ENCODE measurements around the gene CREB3L2.

The CREB3L2 gene

DNA sequence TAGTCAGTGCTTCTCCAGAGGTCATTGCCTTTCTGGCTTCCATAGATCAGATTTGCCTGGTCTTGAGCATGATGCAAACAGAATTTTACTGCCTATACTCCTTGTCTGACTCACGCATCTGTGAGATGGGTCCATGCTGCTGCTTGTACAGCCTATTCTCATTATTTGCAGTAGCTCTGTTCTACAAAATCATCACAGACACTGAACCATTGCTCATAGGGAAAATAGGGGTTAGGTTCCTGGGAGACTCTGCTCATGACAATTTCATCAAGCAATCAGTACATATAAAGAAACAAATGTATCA is 7.4 kb upstream of the CREB3L2 start:
- no peak for DNase-seq

GRCh38 chr7:138008588-138009349 is 6.9 kb upstream of the CREB3L2 start:
- DNase-seq = peak; percentile 82

DNA sequence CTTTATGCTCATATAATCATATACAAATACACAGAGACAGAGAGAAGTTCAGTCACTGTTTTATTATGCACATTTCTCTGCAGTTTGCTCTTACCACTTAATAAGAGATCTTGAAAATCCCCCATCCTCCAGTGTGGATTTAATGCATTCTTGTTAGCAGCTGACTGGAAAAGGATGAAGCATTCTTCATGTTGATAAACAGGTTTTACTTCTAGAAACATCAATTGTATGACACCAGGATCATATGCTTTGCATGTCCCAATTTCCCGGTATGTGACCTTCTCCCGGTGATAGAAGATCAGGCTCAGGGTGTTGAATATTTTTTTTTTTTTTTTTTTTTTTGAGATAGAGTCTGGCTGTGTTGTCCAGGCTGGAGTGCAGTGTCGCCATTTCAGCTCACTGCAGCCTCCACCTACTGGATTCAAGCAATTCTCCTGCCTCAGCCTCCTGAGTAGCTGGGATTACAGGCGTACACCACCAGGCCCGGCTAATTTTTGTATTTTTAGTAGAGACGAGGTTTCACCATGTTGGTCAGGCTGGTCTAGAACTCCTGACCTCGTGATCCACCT is 6.2 kb upstream of the CREB3L2 start:
- DNase-seq = no peak

- no peak for DNase-seq
Observed at GRCh38 chr7:138006106-138006505, 4.2 kb upstream of the CREB3L2 start.

DNA sequence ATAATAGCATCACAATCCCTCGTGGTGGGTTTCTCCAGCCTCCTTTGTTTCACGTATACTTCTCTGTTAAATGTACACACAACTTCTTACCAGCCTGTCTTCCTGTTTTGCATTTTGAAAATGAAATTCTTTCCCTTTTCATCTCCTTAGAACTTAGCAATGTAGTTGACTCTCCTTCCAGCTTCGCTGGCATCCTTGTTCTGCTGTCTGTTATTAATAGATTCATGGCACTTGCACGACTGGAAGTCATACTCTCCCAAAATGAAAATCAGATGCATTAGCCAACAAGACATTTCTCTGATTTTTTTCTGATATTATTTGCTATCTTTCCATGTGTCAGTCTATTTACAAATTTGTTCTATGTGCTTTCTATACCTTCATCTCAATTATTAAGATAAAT is 3.0 kb upstream of the CREB3L2 start:
- no peak for DNase-seq

GRCh38 chr7:138004046-138004445 is 2.2 kb upstream of the CREB3L2 start:
- DNase-seq = no peak

GRCh38 chr7:138002828-138003189 is 923 bp upstream of the CREB3L2 start:
- no peak for DNase-seq

DNA sequence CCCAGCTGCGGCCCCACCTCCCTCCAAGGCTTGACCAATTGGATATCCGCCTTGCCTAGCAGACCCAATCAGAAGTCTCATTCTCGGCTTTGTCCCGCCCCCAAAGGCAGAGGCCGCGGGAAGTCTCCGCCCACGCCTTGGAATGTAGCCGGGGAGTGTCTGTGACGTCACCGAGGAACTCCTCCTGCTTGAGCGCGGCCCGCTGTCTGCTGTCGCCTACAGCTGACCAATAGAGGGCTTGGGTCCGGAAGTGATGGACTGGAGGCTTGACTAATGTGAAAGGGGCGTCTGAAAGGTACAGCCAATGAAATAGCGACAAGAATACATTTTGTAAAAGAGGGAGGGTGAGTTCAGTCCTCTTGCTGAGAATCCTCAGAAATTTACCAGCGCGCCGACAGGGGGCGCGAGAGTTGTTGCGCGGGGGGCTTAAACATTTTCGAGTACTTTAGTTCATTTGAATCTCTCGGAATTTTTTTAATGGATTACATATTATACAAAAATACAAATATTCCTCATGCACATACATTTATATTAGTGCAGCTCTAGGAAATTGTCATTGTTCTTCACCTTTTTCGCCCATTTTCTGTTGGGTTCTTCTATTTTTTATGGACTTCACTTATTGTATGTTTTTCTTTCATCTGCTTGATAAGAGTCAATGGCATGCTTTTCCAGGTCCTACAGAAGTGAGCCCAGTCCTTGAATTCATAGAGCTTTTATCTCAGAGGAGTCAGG is 376 bp upstream of the CREB3L2 start:
- peak; percentile 99 for DNase-seq

DNA sequence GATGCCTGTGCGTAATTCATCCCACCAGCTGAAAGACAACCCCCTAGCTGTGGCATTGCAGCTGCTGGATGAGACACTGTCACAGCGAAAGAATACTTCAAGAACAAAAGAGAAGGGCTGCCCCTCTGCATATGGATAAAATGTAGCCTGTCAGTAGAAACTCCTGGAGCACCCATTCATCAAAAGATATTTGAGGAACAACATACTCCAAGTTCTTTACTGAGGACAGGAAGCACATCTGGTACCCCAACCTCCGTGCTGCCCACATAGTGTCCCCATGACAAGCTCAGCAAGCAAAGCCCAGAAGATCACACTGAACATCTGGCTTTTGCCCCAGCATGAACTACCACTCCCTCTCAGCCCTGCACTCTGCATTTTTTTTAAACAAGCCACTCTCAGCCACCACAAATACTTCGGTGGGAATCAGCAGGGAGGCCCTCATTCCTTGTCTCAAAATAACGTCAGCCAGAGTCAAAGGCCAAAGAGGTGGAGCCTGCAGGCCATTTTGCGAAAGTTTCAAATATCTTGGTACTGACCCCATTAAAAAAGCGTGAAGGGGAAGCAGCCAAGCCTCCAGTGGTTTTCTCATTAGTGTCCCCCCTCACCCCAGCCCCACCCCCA is 1.7 kb downstream of the CREB3L2 start:
- peak; percentile 79 for DNase-seq

- DNase-seq = peak; percentile 32
Observed at GRCh38 chr7:137999496-138000080, 2.3 kb downstream of the CREB3L2 start.

DNA sequence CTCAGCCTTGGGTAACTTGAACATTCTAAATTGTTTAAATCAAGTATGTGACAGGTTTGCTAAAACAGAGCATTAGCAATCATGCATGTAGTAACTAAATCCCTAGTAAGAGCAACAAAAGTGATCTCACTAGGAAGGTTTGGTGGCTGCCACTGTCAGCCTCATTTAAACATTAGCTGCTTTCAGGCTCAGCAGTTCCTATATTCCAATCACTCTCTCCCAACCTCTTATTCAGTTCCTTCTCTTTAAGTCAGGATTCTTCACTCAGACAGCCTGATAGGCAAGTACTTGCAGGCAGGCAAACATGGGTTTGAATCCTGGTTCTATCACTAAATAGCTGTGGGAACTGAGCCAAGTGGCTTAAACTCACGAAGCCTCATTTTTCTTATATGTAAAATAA is 3.6 kb downstream of the CREB3L2 start:
- no peak for DNase-seq

- DNase-seq = no peak
Observed at GRCh38 chr7:137996871-137997270, 5.0 kb downstream of the CREB3L2 start.

DNA sequence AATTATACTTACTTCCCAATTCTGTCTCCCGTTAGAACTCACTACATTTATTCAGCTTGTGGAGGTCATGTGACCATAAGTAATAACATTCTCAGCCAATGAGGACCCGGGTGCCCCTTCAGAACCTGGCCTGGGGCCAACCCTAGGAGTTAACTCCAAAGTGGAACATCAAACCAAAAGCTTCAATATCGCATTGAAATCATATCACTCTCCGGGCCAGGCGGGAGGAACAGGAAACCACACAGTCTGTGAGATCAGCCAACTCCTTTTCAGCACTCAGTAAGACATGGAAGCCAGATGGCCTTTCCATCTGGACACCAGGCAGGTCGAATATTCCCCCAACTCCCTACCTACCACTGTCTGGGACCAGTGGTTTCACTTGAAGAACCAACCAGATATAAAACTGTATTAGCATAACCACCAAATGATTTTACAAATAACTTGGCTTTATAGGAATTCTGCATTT is 5.5 kb downstream of the CREB3L2 start:
- peak; percentile 89 for DNase-seq

DNA sequence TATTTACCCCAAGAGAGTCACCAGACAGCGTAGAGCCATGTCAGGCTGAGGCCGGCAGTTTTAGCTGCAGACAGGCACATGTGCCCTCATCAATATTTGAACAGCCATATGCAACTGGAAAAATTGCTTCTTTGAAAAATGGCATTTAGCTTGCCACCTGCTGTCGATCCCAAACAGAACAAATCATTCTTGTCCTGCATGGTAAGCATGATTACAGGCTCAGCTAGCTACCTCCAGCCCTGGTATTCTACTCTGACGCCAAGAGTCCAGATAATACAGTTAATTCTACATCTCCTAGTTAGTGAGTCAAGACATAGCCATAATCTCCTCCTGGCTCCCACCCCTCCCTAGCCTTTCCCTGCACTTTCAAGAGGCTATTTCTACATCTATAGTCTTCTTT is 7.7 kb downstream of the CREB3L2 start:
- no peak for DNase-seq

DNA sequence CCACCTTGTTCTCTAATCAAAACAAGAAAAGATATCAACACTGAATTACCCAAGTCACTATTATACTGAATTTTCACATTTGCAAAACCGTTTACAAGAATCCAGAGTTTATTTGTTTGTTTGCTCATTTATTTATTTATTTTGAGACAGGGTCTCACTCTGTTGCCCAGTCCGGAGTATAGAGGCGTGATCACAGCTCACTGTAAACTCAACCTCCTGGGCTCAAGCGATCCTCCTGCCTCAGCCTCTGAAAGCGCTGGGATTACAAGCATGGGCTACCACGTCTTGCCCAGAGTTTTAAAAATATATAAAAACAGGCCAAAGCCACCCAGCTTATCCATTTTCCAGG is 8.5 kb downstream of the CREB3L2 start:
- DNase-seq = no peak

DNA sequence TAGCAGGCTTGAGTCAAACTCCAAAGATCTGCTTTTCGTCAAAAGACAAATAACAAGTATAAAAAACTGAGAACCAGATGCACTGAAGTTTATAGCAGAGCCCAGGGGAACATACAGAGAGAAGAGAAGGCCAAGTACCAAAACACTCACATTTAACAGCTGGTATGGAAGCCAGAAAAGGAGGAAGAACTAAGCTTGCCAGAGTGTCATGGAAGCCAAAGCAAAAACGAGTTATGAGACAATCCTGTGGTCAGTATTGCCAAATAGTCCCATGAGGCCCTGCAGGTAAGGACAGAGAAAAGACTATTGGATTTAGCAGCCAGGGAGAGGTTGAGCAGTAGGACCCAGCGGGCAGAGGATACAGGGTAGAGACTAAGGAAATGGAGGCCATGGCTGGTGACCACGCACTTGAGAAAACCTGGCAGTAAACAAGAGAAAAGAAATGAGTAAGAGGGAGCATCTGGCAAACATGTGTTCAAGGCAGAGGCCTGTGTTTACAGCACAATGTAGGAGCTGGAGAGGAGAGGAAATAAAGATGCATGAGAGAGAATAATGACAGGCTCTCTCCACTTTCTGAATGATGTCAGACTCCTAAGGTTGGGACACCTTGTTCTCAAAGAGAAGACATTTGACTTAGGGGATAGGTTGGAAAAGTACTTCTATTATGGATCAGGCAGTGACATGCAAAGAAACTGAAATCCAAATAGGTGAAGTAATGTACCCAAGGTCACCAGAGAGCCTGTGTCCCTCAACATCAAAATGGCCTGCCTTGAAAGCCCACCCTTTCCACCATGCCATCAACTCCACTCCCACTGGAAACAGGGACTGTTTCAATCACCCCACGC is 9.1 kb downstream of the CREB3L2 start:
- DNase-seq = no peak

DNA sequence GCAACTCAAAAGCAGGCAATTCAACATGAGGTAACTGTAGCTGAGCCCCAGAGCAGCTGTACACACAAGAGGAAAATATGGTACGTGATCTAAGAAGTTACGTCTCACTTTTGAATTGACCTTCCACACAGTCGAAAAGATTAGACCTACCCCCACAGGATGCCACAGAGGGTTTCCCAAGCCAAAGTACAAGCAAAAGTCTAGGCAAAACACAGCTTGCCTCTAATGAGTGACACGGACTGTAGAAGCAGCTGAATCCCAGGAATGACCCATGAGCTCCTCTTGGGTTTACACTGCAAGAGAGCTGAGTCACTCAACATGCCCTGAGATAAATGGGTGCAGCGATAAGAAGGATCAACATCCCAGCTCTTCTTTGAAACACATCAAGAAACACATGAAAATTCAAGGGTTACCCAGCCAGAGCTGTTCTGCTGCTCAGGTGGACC is 9.8 kb downstream of the CREB3L2 start:
- DNase-seq = peak; percentile 45

DNA sequence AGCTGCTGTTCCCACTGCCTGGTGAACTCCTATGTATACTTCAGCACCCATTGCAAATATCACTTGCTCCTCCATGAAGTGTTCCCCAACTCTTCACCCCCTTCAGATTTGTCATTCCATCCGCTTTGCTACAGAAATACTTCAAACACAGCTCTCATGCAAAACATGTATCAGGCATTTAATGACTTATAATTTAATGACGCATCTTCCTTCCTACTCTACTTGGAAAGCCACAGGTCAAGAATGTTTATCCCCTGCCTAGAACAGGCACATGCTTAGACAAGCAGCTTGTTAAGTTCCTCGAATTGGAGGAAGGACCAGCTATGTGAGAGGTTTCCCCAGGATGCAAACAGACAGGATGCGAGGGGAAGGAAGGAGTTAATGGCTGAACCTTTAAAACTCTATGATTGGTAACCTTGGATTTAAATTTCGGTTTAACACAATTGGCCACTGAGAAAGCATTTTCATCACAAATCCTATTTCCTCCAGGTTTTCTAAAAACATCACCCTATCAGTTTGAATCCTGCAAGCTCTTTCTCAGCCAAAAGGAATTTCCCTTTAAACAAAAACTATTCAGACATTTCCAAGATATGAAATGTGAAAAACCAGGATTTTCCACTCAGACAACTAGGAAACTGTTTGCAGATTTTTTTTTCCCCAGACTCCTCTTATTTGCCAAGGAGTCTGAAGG is 11.5 kb downstream of the CREB3L2 start:
- DNase-seq = no peak

GRCh38 chr7:137989590-137989989 is 12.3 kb downstream of the CREB3L2 start:
- DNase-seq = no peak

- DNase-seq = no peak
Observed at GRCh38 chr7:137989094-137989493, 12.8 kb downstream of the CREB3L2 start.

DNA sequence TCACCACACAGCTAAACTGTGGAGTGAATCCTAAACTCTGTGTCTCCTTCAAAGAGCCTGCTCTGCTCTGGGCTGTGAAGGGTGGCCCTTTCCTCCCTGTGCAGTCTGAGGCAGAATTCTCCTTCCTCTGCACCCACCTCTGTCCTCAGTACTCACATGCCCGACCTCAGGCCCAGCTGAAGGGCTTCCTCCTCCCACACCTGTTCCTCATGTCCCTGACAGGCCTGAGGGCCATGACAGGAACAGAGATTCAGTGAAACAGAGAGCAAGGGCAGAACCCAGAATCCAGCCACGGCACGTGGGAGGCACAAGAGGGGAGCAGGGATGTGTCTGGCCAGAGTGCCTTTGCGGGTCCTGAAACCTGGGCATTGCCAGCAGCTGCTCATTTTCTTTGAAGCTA is 13.9 kb downstream of the CREB3L2 start:
- no peak for DNase-seq

DNA sequence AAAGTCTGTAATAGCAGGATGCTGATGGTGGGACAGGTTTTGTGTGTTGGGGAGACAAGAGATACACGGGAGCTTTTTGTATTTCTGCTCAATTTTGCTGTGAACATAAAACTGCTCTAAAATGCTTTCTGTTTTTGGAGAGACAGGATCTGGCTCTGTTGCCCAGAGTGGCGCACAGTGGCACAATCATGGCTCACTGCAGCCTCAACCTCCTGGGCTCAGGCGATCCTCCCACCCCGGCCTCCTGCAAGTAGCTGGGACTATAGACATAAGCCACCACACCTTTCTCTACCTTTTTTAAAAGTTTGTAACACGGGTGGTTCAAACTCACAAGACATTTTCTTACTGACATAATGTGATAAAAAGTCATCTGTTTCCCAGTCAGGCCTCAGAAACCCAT is 14.3 kb downstream of the CREB3L2 start:
- no peak for DNase-seq

Measured in hematopoietic multipotent progenitor cell treated with erythropoietin and hydrocortisone succinate and interleukin-3 and kit ligand, for 8 days (in vitro differentiated cells).